Measurements from ENCODE around the gene SMIM14.

DNA sequence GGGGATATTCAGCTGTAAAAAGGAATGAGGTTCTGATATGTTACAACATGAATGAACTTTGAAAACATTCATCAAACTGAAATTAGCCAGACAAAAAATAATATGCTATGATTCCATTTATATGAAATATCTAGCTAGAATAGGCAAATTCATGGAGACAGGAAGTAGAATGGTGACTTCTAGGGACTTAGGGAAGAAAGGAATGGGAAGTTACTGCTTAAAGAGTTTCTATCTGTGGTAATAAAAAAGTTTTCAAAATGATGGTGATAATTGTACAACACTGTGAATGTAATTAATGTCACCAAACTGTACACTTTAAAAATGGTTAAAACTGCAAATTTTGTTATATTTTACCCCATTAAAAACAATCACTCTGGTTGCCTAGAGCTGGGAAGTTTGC lies 30.2 kb downstream of the SMIM14 start:
- TF ChIP-seq YY1 (IDR thresholded peaks at IDR 0.05; ENCODE audit: borderline replicate concordance in 1 of 3, control insufficient read depth in 1 of 3, extremely low read depth in 1 of 3, insufficient read depth in 3 of 3, insufficient read length in 1 of 3, insufficient replicate concordance in 2 of 3, low read depth in 1 of 3, low read length in 2 of 3), result no peak
- TF ChIP-seq JUND (IDR thresholded peaks at IDR 0.05; ENCODE audit: borderline replicate concordance, low read depth, low read length), result no peak
- no peak for TF ChIP-seq JUND (tag; IDR thresholded peaks at IDR 0.05; ENCODE audit: borderline replicate concordance, low read depth, low read length)
- TF ChIP-seq CREM (IDR thresholded peaks at IDR 0.05; ENCODE audit: low read depth), result no peak
- TF ChIP-seq, protein P1, sequence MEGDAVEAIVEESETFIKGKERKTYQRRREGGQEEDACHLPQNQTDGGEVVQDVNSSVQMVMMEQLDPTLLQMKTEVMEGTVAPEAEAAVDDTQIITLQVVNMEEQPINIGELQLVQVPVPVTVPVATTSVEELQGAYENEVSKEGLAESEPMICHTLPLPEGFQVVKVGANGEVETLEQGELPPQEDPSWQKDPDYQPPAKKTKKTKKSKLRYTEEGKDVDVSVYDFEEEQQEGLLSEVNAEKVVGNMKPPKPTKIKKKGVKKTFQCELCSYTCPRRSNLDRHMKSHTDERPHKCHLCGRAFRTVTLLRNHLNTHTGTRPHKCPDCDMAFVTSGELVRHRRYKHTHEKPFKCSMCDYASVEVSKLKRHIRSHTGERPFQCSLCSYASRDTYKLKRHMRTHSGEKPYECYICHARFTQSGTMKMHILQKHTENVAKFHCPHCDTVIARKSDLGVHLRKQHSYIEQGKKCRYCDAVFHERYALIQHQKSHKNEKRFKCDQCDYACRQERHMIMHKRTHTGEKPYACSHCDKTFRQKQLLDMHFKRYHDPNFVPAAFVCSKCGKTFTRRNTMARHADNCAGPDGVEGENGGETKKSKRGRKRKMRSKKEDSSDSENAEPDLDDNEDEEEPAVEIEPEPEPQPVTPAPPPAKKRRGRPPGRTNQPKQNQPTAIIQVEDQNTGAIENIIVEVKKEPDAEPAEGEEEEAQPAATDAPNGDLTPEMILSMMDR (IDR thresholded peaks at IDR 0.05 in 2 of 3, conservative IDR thresholded peaks at IDR 0.05 in 1 of 3; ENCODE audit: insufficient read depth in 2 of 3, low read depth in 1 of 3, low read length in 3 of 3), result no peak
- no peak for TF ChIP-seq TCFL5 (CRISPR knock-in tag; conservative IDR thresholded peaks at IDR 0.05)
- no peak for TF ChIP-seq CBX5 (IDR thresholded peaks at IDR 0.05; ENCODE audit: borderline replicate concordance, low read depth)
- TF ChIP-seq CREB1 (IDR thresholded peaks at IDR 0.05), result no peak
- TF ChIP-seq CREB1 (CRISPR knock-in tag; IDR thresholded peaks at IDR 0.05), result no peak
- TF ChIP-seq, protein P2, sequence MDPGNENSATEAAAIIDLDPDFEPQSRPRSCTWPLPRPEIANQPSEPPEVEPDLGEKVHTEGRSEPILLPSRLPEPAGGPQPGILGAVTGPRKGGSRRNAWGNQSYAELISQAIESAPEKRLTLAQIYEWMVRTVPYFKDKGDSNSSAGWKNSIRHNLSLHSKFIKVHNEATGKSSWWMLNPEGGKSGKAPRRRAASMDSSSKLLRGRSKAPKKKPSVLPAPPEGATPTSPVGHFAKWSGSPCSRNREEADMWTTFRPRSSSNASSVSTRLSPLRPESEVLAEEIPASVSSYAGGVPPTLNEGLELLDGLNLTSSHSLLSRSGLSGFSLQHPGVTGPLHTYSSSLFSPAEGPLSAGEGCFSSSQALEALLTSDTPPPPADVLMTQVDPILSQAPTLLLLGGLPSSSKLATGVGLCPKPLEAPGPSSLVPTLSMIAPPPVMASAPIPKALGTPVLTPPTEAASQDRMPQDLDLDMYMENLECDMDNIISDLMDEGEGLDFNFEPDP (CRISPR knock-in tag; IDR thresholded peaks at IDR 0.05), result no peak
- TF ChIP-seq ZNF121 (CRISPR knock-in tag; conservative IDR thresholded peaks at IDR 0.05), result no peak
- TF ChIP-seq MTA1 (IDR thresholded peaks at IDR 0.05; ENCODE audit: borderline replicate concordance), result no peak
- TF ChIP-seq RNF2 (IDR thresholded peaks at IDR 0.05), result no peak
- no peak for TF ChIP-seq SIX5 (IDR thresholded peaks at IDR 0.05; ENCODE audit: borderline replicate concordance in 1 of 2, insufficient read depth in 1 of 2, low read depth in 1 of 2, low read length in 2 of 2)

All from K562 (cell line).